GM19438 (cell line): ENCODE data around the gene GALNT18.

Source experiments
- ATAC-seq: cut with Tn5 transposase; IDR thresholded peaks from one replicate; pipeline ENCODE4 v1.9.1; 2021; ENCODE audit warnings: low read depth; ENCODE audit not compliant: unreplicated experiment

Gene GALNT18

GRCh38 chr11:11420191-11420898 lies 201.5 kb downstream of the GALNT18 start:
- ATAC-seq = no peak

- no peak for ATAC-seq
Observed at GRCh38 chr11:11419747-11420146, 202.1 kb downstream of the GALNT18 start.

- ATAC-seq = no peak
Observed at GRCh38 chr11:11416917-11417316, 204.9 kb downstream of the GALNT18 start.

GRCh38 chr11:11416502-11416901 lies 205.3 kb downstream of the GALNT18 start:
- no peak for ATAC-seq

GRCh38 chr11:11415901-11416300 lies 205.9 kb downstream of the GALNT18 start:
- no peak for ATAC-seq

- no peak for ATAC-seq
Observed at GRCh38 chr11:11414996-11415395, 206.8 kb downstream of the GALNT18 start.

GRCh38 chr11:11413776-11414175 lies 208.0 kb downstream of the GALNT18 start:
- ATAC-seq = no peak

GRCh38 chr11:11411401-11411985 lies 210.3 kb downstream of the GALNT18 start:
- no peak for ATAC-seq

- ATAC-seq = no peak
Observed at GRCh38 chr11:11409901-11410300, 211.9 kb downstream of the GALNT18 start.

GRCh38 chr11:11409224-11409623 lies 212.6 kb downstream of the GALNT18 start:
- no peak for ATAC-seq

GRCh38 chr11:11408436-11409221 lies 213.2 kb downstream of the GALNT18 start:
- no peak for ATAC-seq

- no peak for ATAC-seq
Observed at GRCh38 chr11:11407763-11408084, 214.1 kb downstream of the GALNT18 start.

GRCh38 chr11:11407065-11407762 lies 214.6 kb downstream of the GALNT18 start:
- ATAC-seq = no peak

GRCh38 chr11:11406652-11407051 lies 215.2 kb downstream of the GALNT18 start:
- ATAC-seq = no peak

- no peak for ATAC-seq
Observed at GRCh38 chr11:11403763-11404725, 217.8 kb downstream of the GALNT18 start.

- ATAC-seq = no peak
Observed at GRCh38 chr11:11401960-11402535, 219.8 kb downstream of the GALNT18 start.

GRCh38 chr11:11400635-11401232 lies 221.1 kb downstream of the GALNT18 start:
- no peak for ATAC-seq

GRCh38 chr11:11400121-11400520 lies 221.7 kb downstream of the GALNT18 start:
- ATAC-seq = no peak

- no peak for ATAC-seq
Observed at GRCh38 chr11:11397781-11398180, 224.0 kb downstream of the GALNT18 start.
